ENCODE results near the gene LCP2.

DNA sequence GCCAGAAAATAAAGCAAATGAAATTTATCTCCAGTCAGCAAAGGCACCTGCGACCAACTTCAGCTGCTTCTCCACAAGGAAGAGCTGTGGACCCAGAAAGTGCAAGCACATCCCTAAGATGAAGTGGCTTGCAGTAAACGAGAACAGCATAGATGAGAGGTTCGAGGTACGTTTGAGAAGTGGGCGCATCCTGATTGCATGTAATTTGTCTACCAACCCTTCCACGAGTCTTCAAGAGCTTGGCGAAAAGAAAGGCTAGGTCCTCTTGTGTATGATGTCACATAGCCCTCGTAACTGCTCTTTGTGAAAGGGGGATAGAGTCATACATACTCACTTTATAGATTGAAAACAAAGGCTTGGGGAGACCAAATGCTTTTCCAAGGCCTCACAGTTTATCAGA is 6.0 kb upstream of the LCP2 start:
- TF ChIP-seq, protein P1, sequence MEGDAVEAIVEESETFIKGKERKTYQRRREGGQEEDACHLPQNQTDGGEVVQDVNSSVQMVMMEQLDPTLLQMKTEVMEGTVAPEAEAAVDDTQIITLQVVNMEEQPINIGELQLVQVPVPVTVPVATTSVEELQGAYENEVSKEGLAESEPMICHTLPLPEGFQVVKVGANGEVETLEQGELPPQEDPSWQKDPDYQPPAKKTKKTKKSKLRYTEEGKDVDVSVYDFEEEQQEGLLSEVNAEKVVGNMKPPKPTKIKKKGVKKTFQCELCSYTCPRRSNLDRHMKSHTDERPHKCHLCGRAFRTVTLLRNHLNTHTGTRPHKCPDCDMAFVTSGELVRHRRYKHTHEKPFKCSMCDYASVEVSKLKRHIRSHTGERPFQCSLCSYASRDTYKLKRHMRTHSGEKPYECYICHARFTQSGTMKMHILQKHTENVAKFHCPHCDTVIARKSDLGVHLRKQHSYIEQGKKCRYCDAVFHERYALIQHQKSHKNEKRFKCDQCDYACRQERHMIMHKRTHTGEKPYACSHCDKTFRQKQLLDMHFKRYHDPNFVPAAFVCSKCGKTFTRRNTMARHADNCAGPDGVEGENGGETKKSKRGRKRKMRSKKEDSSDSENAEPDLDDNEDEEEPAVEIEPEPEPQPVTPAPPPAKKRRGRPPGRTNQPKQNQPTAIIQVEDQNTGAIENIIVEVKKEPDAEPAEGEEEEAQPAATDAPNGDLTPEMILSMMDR (conservative IDR thresholded peaks at IDR 0.05): no peak
- TF ChIP-seq EZH2 (IDR thresholded peaks at IDR 0.05; ENCODE audit: low read depth): no peak
